Coronary artery (tissue), 2 donors: Measurements from ENCODE around the gene PPP6C.

ENCODE experiments used
- DNase-seq: peaks from one replicate; pipeline ENCODE4 v3.0.0-alpha.2; 2017; ENCODE audit warnings: low spot score
- H3K27ac ChIP-seq, 2 donors: fragments of 200-600 bp; sonication (generic); one replicate each; pipeline ENCODE4 v1.5.1; 2016 to 2019
- H3K4me3 ChIP-seq: fragments of 200-600 bp; sonication (generic); 2 replicates; pipeline ENCODE4 v1.5.1; 2016; ENCODE audit warnings: mild to moderate bottlenecking, moderate library complexity
- TF ChIP-seq, protein P1 (sequence below): fragments of 200-600 bp; sonication (generic); IDR thresholded peaks from one replicate; pipeline ENCODE4 v1.5.1; 2019; ENCODE audit warnings: antibody characterized with exemption

The PPP6C gene

DNA sequence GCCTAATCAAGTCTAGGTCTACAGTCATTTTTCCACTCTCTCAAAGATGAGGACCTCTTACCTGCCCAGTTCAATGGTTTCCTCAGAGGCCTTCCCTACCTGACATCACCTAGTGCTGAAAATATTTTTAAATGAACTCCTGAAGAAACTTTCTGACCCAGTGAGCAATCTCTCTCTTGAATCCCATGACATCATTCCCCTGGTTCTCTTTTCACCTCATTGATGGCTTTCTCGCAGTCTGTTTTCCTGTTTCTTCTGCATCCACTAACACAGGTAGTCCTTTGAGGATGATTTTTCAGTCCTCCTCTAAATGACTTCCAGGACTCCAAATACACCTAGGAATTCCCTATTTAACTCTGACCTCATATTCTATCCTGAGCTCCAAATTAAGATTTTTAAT, 86.6 kb downstream of the PPP6C start:
- TF ChIP-seq, protein P1, sequence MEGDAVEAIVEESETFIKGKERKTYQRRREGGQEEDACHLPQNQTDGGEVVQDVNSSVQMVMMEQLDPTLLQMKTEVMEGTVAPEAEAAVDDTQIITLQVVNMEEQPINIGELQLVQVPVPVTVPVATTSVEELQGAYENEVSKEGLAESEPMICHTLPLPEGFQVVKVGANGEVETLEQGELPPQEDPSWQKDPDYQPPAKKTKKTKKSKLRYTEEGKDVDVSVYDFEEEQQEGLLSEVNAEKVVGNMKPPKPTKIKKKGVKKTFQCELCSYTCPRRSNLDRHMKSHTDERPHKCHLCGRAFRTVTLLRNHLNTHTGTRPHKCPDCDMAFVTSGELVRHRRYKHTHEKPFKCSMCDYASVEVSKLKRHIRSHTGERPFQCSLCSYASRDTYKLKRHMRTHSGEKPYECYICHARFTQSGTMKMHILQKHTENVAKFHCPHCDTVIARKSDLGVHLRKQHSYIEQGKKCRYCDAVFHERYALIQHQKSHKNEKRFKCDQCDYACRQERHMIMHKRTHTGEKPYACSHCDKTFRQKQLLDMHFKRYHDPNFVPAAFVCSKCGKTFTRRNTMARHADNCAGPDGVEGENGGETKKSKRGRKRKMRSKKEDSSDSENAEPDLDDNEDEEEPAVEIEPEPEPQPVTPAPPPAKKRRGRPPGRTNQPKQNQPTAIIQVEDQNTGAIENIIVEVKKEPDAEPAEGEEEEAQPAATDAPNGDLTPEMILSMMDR, result no peak
- Histone ChIP-seq H3K4me3 (no peak overlapping the region), H3K27ac (no peak overlapping the region)
- no peak for DNase-seq

DNA sequence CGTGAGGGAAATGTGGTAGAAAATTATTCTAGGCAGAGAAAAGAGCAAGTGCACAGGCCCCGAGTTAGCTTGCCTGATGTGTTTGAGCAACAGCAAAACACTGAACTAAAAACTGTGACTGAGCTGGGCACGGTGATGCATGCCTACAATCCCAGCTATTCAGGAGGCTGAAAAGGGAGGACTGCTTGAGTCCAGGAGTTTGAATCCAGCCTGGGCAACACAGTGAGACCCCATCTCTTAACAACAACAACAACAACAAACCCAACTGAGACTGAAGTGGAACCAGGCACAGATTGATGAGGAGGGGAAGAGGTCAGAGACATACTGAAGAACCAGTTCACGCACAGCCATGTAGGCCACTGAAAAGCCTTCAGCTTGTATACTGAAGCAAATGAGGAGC, 88.8 kb downstream of the PPP6C start:
- Histone ChIP-seq H3K4me3 (no peak overlapping the region), H3K27ac (no peak overlapping the region)
- no peak for DNase-seq
- TF ChIP-seq, protein P1, result no peak

DNA sequence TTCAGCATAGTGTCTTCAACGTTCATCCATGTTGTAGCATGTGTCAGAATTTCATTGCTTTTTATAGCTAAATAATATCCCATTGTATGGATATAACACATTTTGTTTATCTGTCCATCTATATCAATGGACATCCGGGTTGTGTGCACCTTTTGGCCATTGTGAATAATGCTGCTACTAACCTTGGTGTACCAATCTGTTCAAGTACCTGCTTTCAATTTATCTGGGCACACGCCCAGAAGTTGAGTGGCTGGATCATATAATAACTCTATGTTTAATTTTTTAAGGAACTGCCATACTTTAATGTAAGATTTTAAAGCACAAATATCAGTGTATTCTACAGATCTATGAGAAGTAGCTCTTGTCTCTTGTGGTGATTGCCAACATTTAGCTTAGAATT, 89.8 kb downstream of the PPP6C start:
- H3K27ac ChIP-seq, result no peak overlapping the region
- no peak overlapping the region for H3K4me3 ChIP-seq
- TF ChIP-seq, protein P1, result no peak
- no peak for DNase-seq
